HG02943 (cell line): ENCODE results near the gene EED.

Source experiments
- ATAC-seq: cut with Tn5 transposase; IDR thresholded peaks from one replicate; pipeline ENCODE4 v1.9.1; 2021; ENCODE audit warnings: mild to moderate bottlenecking, low read depth, moderate library complexity; ENCODE audit not compliant: unreplicated experiment

The EED gene

DNA sequence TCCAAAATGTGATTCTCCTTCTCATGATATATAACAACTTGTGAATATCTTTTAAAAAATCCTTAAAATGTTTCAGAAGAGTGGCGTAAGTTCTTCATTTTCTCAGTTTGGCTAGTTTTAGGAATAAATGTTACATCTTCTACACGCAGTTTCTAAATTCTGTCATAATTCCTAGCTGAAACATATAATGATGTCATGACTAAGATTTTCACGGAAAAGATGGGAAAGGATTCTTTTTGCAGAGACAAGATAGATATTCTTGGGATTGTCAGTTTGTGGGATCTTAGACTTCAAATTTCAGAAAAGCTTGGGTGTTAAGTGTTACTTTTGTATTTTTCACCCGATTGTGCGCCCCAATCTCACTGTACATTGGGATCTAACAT, 1.7 kb downstream of the EED start:
- no peak for ATAC-seq

DNA sequence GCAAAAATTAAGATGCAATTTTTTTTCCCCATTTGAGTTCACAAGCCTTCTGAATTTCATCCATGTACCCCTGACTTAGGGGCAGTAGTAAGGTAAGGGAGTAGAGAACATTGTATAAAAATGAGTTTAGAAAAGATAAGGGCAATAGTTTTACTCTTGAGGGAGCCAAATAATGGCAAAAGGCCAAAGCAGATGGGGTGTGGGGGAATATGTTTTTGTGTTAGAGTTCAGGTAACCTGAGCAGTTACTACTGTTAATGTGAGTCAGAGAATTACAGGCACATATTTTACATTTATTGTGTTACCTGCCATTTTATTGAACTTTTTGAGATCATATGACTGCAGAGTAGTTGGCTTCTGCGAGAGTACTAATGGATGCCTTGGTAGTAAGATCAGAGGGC, 3.1 kb downstream of the EED start:
- no peak for ATAC-seq

- no peak for ATAC-seq
Observed at GRCh38 chr11:86248609-86249008, 4.1 kb downstream of the EED start.

GRCh38 chr11:86249307-86250098, 5.0 kb downstream of the EED start:
- ATAC-seq: no peak

DNA sequence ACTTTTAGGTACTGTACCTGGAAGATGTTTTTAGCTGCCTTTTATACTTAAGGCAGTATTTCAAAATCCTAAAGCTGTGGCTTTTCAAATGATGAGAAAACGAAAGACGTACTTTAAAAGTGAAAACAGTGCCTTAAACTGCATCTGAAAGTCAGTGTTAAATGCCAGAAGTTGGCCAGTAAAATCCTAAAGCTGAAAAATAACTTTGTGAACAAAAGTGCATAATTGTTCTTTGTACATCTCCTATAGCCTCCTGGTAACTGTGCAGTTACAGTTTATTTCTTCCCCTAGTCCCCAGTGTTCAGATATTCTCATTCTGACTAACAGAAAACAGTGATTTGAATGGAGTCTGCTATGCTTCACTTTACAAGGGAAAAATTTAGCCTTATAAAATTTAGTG, 6.8 kb downstream of the EED start:
- ATAC-seq: no peak

- no peak for ATAC-seq
Observed at GRCh38 chr11:86255896-86256295, 11.3 kb downstream of the EED start.

- no peak for ATAC-seq
Observed at GRCh38 chr11:86256608-86257007, 12.1 kb downstream of the EED start.

- ATAC-seq: no peak
Observed at GRCh38 chr11:86257446-86257845, 12.9 kb downstream of the EED start.

GRCh38 chr11:86259730-86260129, 15.2 kb downstream of the EED start:
- no peak for ATAC-seq

DNA sequence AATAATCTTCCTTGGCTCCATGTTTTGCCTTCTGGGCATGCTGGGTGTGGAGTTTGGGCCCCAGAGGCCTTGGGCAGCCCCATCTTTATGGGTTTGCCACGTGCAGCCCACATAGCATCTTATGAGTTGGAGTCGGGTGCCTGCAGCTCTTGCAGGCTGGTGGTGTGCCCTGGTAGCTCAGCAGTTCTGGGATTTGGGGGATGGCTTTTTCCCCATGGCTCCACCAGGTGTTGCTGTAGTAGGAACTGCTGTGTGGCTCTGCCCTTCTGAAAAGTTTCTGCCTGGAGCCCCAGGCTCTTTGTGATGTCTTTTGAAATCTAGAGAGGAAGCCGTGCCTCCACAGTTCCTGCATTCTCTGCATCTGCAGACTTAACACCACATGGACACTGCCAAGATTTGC, 16.8 kb downstream of the EED start:
- ATAC-seq: no peak

DNA sequence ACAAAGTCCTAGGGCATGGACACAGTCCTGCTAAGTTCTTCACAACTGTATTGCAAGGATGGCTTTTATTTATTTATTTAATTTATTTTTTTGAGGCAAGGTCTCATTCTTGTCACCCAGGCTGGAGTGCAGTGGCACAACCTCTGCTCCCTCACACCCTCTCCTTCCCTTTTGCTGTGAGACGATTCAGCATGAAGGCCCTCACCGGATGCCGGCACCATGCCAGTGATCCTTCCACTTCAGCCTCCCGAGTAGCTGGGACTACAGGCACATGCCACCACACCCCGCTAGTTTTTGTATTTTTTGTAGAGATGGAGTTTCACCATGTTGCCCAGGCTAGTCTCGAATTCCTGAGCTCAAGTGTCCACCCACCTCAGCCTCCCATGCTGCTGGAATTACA, 17.8 kb downstream of the EED start:
- ATAC-seq: no peak

GRCh38 chr11:86264649-86265048, 20.1 kb downstream of the EED start:
- no peak for ATAC-seq

- no peak for ATAC-seq
Observed at GRCh38 chr11:86265194-86265593, 20.6 kb downstream of the EED start.

- ATAC-seq: no peak
Observed at GRCh38 chr11:86269645-86270044, 25.1 kb downstream of the EED start.

GRCh38 chr11:86274503-86274902, 29.9 kb downstream of the EED start:
- no peak for ATAC-seq

DNA sequence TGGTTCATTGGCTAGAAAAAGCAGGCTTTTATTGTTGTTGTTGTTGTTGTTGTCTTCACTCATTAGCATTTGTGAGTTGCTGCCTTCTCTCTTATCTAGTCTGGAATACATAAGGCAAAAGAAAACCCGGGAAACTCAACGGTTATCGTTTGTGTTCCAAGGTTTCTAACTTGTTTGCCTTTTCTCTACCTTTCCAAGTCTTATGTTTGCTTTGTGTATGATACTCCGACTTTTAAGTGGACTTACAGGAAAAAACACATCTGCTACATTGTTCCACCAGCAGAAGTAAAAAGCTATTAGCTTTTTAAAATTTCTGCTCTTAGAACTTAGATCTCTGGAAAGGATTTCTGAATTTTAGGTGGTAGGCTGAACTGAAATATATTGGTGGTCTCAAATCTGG, 30.4 kb downstream of the EED start:
- no peak for ATAC-seq

GRCh38 chr11:86275493-86276370, 31.2 kb downstream of the EED start:
- ATAC-seq: no peak

DNA sequence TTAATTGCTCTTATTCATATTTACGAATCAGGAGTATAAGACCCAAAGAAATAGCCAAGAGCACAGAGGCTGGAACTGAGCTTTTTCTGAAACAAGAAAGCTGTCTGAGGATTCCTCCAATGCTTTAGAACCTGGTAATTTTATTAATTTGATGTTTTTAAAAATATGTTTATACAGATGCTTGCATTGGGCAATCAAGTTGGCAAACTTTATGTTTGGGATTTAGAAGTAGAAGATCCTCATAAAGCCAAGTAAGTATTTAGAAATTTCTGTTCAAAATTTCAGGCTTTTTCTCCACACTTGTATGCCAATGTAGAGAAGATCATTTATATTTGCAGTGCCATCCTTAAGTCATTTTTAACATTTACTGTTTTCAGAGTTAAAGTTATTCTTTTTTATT, 33.2 kb downstream of the EED start:
- no peak for ATAC-seq

- ATAC-seq: no peak
Observed at GRCh38 chr11:86278226-86278625, 33.7 kb downstream of the EED start.

DNA sequence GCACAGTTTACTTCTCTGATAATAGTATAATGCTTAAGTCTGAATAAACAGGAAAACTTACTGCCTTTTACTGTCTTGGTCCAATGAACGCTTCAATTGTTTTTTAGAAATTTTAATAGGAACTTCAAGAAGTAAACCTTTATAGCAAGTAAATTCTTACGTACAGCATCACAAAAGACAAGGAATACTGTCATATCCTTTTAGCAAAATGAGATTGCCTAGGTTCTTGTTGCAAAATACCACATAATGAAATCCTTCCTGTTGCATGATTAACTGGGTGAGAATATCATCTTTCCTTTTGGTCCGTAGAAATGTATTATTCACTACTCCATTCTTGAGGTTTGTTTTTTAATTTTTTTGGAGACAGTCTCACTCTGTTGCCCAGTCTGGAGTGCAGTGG, 35.2 kb downstream of the EED start:
- ATAC-seq: no peak

DNA sequence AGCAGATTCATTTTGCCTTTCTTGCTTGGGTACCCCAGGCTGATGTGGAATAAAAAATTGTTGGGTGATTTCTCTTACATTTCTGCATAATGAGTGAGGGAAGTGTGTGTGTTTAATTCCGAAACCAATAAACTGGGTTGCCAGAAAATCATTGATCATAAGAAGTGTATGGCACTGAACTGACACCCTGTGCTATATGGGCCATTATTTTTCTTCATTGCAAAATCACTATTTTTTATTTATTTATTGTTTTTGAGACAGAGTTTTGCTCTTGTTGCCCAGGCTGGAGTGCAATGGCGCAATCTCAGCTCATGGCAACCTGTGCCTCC, 42.9 kb downstream of the EED start:
- peak; percentile 7 for ATAC-seq
